ENCODE data around the gene NFRKB.
A peak's percentile ranks its signal among the peaks of the same experiment; 100 is the strongest.
"Not testable (repeated sequence)": the region's sequence is repeated elsewhere in the genome, so short reads cannot be mapped to it uniquely, and the experiment has no call there.

Gene NFRKB

DNA sequence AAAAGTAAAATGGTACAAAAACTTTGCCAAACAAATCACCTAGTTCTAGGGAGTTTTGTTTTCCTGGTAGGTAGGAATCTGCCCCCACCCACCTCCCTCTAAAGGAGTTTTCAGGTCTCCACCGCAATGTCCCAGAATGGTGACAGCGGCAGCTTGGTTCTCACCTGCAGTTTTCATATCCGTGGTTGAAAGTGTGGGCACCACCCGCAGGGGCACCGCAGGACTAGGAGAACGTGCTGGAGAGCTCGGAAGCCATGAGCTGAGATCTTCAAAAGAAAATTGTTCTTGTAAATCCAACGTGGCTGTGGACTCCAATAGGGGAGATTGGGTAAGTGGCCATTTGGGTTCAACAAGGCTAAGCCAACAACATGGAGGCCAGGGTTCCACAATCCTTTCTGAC lies 10.8 kb downstream of the NFRKB start:
- Histone ChIP-seq H3K79me2 (ENCODE audit: insufficient read depth, low read depth) (no peaks in the 10 kb centered on the region), H2AFZ (ENCODE audit: low read depth) (no peak overlapping the region), H3K4me3 (IDR thresholded peaks at IDR 0.05; ENCODE audit: insufficient read depth, low read depth, low read length) (no peak overlapping the region)

DNA sequence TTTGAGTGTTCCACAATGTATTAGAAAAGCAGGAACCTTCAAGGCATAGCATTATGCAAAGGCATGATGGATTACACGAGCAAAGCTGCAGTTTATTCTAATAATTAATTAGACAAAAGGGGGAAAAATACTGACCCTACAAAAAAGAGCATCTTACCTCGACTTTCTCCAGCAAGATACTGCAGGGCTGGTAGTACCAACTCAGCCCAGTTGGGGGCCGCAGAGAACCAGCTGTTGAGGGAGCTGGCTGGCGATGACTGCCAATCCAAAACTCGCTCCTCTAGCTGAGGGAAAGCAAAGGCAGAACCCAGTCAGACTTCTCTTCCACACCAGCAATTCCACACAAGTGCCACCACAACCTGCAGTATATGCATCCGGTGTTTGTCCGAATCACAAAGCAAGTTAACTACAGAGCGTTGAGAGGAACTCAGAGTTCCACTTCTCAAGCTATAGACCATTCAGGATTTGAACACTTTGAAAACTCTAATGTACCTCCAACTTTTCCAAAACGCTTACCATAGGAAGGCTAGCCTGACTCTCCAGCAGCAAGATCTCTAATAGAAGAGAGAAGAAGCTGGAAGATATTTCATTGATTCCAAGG lies 13.7 kb downstream of the NFRKB start:
- Histone ChIP-seq H3K4me2 (no peak overlapping the region), H3K9ac (no peak overlapping the region), H3K4me3 (IDR thresholded peaks at IDR 0.05; ENCODE audit: insufficient read depth, low read depth, low read length) (no peak overlapping the region), H2AFZ (ENCODE audit: low read depth) (no peak overlapping the region), H3K79me2 (ENCODE audit: insufficient read depth, low read depth) (no peaks in the 10 kb centered on the region), H3K27ac (no peak overlapping the region), H3K36me3 (ENCODE audit: insufficient read depth) (no peaks in the 10 kb centered on the region), H3K27me3 (ENCODE audit: insufficient read depth, low read depth) (no peaks in the 10 kb centered on the region), H4K20me1 (ENCODE audit: insufficient read depth) (no peaks in the 10 kb centered on the region), H3K4me1 (ENCODE audit: low read depth, poor library complexity, severe bottlenecking) (no peaks in the 10 kb centered on the region)
- TF ChIP-seq, protein P1, sequence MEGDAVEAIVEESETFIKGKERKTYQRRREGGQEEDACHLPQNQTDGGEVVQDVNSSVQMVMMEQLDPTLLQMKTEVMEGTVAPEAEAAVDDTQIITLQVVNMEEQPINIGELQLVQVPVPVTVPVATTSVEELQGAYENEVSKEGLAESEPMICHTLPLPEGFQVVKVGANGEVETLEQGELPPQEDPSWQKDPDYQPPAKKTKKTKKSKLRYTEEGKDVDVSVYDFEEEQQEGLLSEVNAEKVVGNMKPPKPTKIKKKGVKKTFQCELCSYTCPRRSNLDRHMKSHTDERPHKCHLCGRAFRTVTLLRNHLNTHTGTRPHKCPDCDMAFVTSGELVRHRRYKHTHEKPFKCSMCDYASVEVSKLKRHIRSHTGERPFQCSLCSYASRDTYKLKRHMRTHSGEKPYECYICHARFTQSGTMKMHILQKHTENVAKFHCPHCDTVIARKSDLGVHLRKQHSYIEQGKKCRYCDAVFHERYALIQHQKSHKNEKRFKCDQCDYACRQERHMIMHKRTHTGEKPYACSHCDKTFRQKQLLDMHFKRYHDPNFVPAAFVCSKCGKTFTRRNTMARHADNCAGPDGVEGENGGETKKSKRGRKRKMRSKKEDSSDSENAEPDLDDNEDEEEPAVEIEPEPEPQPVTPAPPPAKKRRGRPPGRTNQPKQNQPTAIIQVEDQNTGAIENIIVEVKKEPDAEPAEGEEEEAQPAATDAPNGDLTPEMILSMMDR (conservative IDR thresholded peaks at IDR 0.05; ENCODE audit: low read depth, low read length): peak; percentile 57

More for the DNA sequence above, 10.8 kb downstream of the NFRKB start:
- H3K36me3 ChIP-seq (ENCODE audit: insufficient read depth): no peaks in the 10 kb centered on the region
- H3K4me2 ChIP-seq: no peak overlapping the region
- no peaks in the 10 kb centered on the region for H3K4me1 ChIP-seq (ENCODE audit: low read depth, poor library complexity, severe bottlenecking)
- H3K27me3 ChIP-seq (ENCODE audit: insufficient read depth, low read depth): no peaks in the 10 kb centered on the region
- H3K27ac ChIP-seq: no peak overlapping the region
- no peaks in the 10 kb centered on the region for H4K20me1 ChIP-seq (ENCODE audit: insufficient read depth)
- TF ChIP-seq, protein P1 (conservative IDR thresholded peaks at IDR 0.05; ENCODE audit: low read depth, low read length): no peak
- no peak overlapping the region for H3K9ac ChIP-seq

DNA sequence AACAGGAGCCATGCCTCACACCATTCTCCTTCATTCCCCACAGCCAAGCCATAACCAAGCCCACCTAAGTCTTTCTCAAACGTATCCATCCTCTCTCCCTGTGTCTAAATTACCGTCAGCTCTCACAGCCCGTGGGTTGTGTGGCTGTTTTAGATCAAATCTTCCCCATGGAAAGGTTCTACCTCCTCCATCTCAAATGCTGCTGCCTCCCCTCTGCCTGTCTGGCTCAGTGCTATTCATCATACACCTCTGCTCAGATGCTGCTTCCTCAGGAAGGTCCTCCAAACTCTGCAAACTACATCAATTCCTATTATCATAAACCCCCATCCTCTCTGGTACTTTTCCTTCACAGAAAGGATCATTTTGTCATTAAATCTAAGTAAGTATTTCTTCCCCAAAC lies 15.1 kb downstream of the NFRKB start:
- no peaks in the 10 kb centered on the region for H3K36me3 ChIP-seq (ENCODE audit: insufficient read depth)
- H3K4me3 ChIP-seq (IDR thresholded peaks at IDR 0.05; ENCODE audit: insufficient read depth, low read depth, low read length): no peak overlapping the region
- H3K4me2 ChIP-seq: no peak overlapping the region
- no peak overlapping the region for H3K9ac ChIP-seq
- H2AFZ ChIP-seq (ENCODE audit: low read depth): no peak overlapping the region
- H3K4me1 ChIP-seq (ENCODE audit: low read depth, poor library complexity, severe bottlenecking): no peaks in the 10 kb centered on the region
- no peaks in the 10 kb centered on the region for H3K79me2 ChIP-seq (ENCODE audit: insufficient read depth, low read depth)
- TF ChIP-seq, protein P1 (conservative IDR thresholded peaks at IDR 0.05; ENCODE audit: low read depth, low read length): no peak
- no peak overlapping the region for H3K27ac ChIP-seq
- H3K27me3 ChIP-seq (ENCODE audit: insufficient read depth, low read depth): no peaks in the 10 kb centered on the region
- H4K20me1 ChIP-seq (ENCODE audit: insufficient read depth): no peaks in the 10 kb centered on the region

DNA sequence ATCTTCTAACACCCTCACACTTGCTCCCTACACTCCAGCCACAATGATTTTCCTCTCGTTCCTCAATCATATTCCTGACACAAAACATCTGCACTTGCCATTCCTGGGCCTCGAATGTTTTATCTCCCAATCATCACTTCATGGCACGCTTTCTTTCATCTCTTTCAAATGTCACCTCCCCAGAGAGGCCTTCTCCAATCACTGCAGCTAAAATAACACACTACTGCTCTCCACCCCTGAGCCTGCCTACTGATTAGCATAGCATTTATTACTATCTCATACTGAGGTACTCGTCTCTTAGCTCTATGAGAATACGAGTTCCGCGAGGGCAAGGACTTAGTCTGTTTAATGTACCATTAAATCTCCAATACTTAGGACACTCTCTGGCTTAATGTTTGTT lies 23.5 kb downstream of the NFRKB start:
- no peak overlapping the region for H2AFZ ChIP-seq (ENCODE audit: low read depth)
- H3K4me1 ChIP-seq (ENCODE audit: low read depth, poor library complexity, severe bottlenecking): no peaks in the 10 kb centered on the region
- H3K4me3 ChIP-seq (IDR thresholded peaks at IDR 0.05; ENCODE audit: insufficient read depth, low read depth, low read length): no peak overlapping the region
- no peak overlapping the region for H3K27ac ChIP-seq
- no peak overlapping the region for H3K4me2 ChIP-seq
- no peaks in the 10 kb centered on the region for H4K20me1 ChIP-seq (ENCODE audit: insufficient read depth)
- no peak overlapping the region for H3K9ac ChIP-seq
- H3K79me2 ChIP-seq (ENCODE audit: insufficient read depth, low read depth): no peaks in the 10 kb centered on the region
- TF ChIP-seq, protein P1 (conservative IDR thresholded peaks at IDR 0.05; ENCODE audit: low read depth, low read length): no peak
- H3K36me3 ChIP-seq (ENCODE audit: insufficient read depth): no peaks in the 10 kb centered on the region
- H3K27me3 ChIP-seq (ENCODE audit: insufficient read depth, low read depth): no peaks in the 10 kb centered on the region

DNA sequence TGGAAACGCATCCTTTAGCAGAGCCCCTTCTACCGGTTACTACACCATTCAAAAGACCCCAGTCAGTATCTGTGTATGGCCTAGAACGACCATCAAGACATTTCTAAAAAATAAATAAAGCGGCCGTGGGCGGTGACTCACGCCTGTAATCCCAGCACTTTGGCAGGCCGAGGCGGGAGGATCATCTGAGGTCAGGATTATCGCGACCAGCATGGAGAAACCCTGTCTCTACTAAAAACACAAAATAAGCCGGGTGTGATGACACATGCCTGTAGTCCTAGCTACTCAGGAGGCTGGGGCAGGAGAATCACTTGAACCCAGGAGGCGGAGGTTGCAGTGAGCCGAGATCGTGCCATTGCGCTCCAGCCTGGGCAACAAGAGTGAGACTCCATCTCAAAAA lies 26.8 kb downstream of the NFRKB start:
- H3K36me3 ChIP-seq (ENCODE audit: insufficient read depth); H3K27ac ChIP-seq; H3K4me3 ChIP-seq (IDR thresholded peaks at IDR 0.05; ENCODE audit: insufficient read depth, low read depth, low read length); H3K4me1 ChIP-seq (ENCODE audit: low read depth, poor library complexity, severe bottlenecking); H4K20me1 ChIP-seq (ENCODE audit: insufficient read depth); H3K4me2 ChIP-seq; H2AFZ ChIP-seq (ENCODE audit: low read depth); H3K79me2 ChIP-seq (ENCODE audit: insufficient read depth, low read depth); H3K27me3 ChIP-seq (ENCODE audit: insufficient read depth, low read depth); H3K9ac ChIP-seq: not testable (repeated sequence)
